Panc1 (cell line): ENCODE results near the gene ITGAV. TPM values are rescaled to one million over a fixed set of nuclear protein-coding genes. Genes with fewer than 3 reads are reported as not detected.

Source experiments
- ATAC-seq: fragments of 200-7000 bp; cut with Tn5 transposase; 2 replicates; pipeline ENCODE4 v1.9.1; 2020; ENCODE audit warnings: mild to moderate bottlenecking, moderate library complexity
- BruUV-seq: library from RNA; stranded (reverse); fragments of 400-500 nt; replicated peaks from 2 replicates; lab custom pipeline; 2021; lab: Mats Ljungman, UMichigan
- CTCF ChIA-PET: fragments of 300-600 bp; sonication (Branson Sonifier 250); formaldehyde crosslinking; loops from one replicate; lab custom pipeline; 2022; ENCODE audit warnings: antibody characterized with exemption; lab: Charles Lee
- POLR2A ChIA-PET: fragments of 300-600 bp; sonication (Branson Sonifier 250); formaldehyde crosslinking; loops from one replicate; lab custom pipeline; 2022; ENCODE audit warnings: antibody characterized with exemption; lab: Charles Lee
- DNase-seq: peaks from one replicate; pipeline ENCODE4 v3.0.0-alpha.2; 2010; ENCODE audit warnings: low read depth, low spot score
- H3K27ac ChIP-seq: 2 replicates; pipeline ENCODE4 v1.5.1; 2011; ENCODE audit warnings: mild to moderate bottlenecking, low read length, inconsistent platforms
- H3K27me3 ChIP-seq: fragments of 200-500 bp; sonication (Bioruptor generic); 2 replicates; pipeline ENCODE4 v1.6.0; 2014; ENCODE audit warnings: low read length, inconsistent platforms; ENCODE audit not compliant: control insufficient read depth, insufficient read depth
- H3K36me3 ChIP-seq: fragments of 200-500 bp; sonication (Bioruptor generic); 2 replicates; pipeline ENCODE4 v1.5.1; 2014; ENCODE audit warnings: inconsistent platforms, mild to moderate bottlenecking, low read length, moderate library complexity; ENCODE audit not compliant: control insufficient read depth, insufficient read depth
- H3K4me1 ChIP-seq: 2 replicates; pipeline ENCODE4 v1.5.1; 2011; ENCODE audit warnings: inconsistent platforms, mild to moderate bottlenecking, low read length, moderate library complexity; ENCODE audit not compliant: control insufficient read depth, insufficient read depth
- H3K4me3 ChIP-seq, 2 experiments: 2 replicates each; pipeline ENCODE4 v1.5.1; 2011 to 2012; ENCODE audit warnings: low read depth in 2 of 2, low read length in 2 of 2, mild to moderate bottlenecking in 2 of 2, inconsistent platforms in 1 of 2, moderate library complexity in 1 of 2
- H3K9me3 ChIP-seq: fragments of 200-500 bp; sonication (Bioruptor generic); 2 replicates; pipeline ENCODE4 v1.5.1; 2014; ENCODE audit warnings: low read depth, mild to moderate bottlenecking, inconsistent platforms, low read length, moderate library complexity; ENCODE audit not compliant: control insufficient read depth, insufficient read depth
- POLR2AphosphoS5 ChIP-seq: IDR thresholded peaks from 2 replicates; pipeline ENCODE4 v1.6.1; 2012; ENCODE audit warnings: mild to moderate bottlenecking, low read depth, low read length, moderate library complexity
- SIN3A ChIP-seq: IDR thresholded peaks from 2 replicates; pipeline ENCODE4 v1.6.1; 2012; ENCODE audit warnings: low read depth, mild to moderate bottlenecking, low read length, moderate library complexity, borderline replicate concordance; ENCODE audit not compliant: insufficient read depth
- TCF7L2 ChIP-seq: IDR thresholded peaks from 2 replicates; pipeline ENCODE4 v1.6.1; 2011; ENCODE audit warnings: mild to moderate bottlenecking, low read depth, low read length, inconsistent platforms
- in situ Hi-C: cut with HindIII; loops from 2 replicates; pipeline ENCODE4 v1.10.0; 2016; ENCODE audit warnings: low sequenced_read_pairs, low pct_unique_long_range_greater_than_20kb
- intact Hi-C: fragments of 100-400 bp; cut with micrococcal nuclease; formaldehyde crosslinking; loops from one replicate; pipeline ENCODE4 v1.10.0; 2022; ENCODE audit not compliant: unreplicated experiment
- total RNA-seq: library from RNA; stranded (reverse); gene quantifications from one replicate; pipeline ENCODE4 v1.2.1, GENCODE V29; 2021; ENCODE audit not compliant: unreplicated experiment
- TF ChIP-seq, protein P1 (sequence below), 2 experiments: IDR thresholded peaks; 2 replicates each; pipeline ENCODE4 v1.6.1; 2011 to 2012; ENCODE audit warnings: low read depth in 2 of 2, control low read depth in 1 of 2, low read length in 1 of 2, mild to moderate bottlenecking in 1 of 2, moderate library complexity in 1 of 2; ENCODE audit not compliant: insufficient read depth in 1 of 2
- TF ChIP-seq, protein P2 (sequence below): fragments of 450-650 bp; IDR thresholded peaks from 2 replicates; pipeline ENCODE4 v1.5.1; 2017; ENCODE audit warnings: mild to moderate bottlenecking

ITGAV gene
- total RNA-seq, 1 experiment from 2014 or later, result 218 TPM

DNA sequence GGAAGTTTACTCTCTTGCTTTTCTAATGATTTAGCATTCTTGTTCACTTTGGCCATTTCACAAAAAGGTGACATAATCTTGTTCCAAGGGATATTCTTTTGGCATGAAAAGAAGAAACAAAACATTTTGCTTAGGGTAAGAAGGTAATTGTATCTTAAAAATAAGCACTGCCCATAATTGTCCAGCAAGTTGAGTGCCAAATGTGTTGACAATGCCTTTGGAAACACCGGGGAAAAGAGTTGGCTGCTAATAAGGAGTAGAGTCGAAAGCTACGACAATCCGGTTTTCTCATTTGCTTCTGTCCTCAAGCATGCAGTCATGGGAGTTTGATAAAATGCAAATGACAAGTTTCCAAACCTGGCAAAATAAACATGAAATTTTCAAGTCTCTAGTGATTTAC lies 27.3 kb downstream of the ITGAV start:
- POLR2A ChIA-PET, result no interaction called here
- Histone ChIP-seq H3K9me3 (no peaks in the 10 kb centered on the region), H3K4me1 (no peaks in the 10 kb centered on the region), H3K27me3 (no peaks in the 10 kb centered on the region), H3K36me3 (peaks cover 6% of the 10 kb centered on the region), H3K27ac (no peak overlapping the region), H3K4me3 (no peak overlapping the region)
- intact Hi-C loops, result no loop called here
- BruUV-seq, result no TSS peak
- TF ChIP-seq, protein P1, sequence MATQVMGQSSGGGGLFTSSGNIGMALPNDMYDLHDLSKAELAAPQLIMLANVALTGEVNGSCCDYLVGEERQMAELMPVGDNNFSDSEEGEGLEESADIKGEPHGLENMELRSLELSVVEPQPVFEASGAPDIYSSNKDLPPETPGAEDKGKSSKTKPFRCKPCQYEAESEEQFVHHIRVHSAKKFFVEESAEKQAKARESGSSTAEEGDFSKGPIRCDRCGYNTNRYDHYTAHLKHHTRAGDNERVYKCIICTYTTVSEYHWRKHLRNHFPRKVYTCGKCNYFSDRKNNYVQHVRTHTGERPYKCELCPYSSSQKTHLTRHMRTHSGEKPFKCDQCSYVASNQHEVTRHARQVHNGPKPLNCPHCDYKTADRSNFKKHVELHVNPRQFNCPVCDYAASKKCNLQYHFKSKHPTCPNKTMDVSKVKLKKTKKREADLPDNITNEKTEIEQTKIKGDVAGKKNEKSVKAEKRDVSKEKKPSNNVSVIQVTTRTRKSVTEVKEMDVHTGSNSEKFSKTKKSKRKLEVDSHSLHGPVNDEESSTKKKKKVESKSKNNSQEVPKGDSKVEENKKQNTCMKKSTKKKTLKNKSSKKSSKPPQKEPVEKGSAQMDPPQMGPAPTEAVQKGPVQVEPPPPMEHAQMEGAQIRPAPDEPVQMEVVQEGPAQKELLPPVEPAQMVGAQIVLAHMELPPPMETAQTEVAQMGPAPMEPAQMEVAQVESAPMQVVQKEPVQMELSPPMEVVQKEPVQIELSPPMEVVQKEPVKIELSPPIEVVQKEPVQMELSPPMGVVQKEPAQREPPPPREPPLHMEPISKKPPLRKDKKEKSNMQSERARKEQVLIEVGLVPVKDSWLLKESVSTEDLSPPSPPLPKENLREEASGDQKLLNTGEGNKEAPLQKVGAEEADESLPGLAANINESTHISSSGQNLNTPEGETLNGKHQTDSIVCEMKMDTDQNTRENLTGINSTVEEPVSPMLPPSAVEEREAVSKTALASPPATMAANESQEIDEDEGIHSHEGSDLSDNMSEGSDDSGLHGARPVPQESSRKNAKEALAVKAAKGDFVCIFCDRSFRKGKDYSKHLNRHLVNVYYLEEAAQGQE (IDR thresholded peaks at IDR 0.05; ENCODE audit: insufficient read depth in 1 of 2, low read depth in 2 of 2, low read length in 1 of 2), result no peak
- TF ChIP-seq POLR2AphosphoS5, result no peak
- no peak for TF ChIP-seq TCF7L2
- TF ChIP-seq, protein P2, sequence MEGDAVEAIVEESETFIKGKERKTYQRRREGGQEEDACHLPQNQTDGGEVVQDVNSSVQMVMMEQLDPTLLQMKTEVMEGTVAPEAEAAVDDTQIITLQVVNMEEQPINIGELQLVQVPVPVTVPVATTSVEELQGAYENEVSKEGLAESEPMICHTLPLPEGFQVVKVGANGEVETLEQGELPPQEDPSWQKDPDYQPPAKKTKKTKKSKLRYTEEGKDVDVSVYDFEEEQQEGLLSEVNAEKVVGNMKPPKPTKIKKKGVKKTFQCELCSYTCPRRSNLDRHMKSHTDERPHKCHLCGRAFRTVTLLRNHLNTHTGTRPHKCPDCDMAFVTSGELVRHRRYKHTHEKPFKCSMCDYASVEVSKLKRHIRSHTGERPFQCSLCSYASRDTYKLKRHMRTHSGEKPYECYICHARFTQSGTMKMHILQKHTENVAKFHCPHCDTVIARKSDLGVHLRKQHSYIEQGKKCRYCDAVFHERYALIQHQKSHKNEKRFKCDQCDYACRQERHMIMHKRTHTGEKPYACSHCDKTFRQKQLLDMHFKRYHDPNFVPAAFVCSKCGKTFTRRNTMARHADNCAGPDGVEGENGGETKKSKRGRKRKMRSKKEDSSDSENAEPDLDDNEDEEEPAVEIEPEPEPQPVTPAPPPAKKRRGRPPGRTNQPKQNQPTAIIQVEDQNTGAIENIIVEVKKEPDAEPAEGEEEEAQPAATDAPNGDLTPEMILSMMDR, result no peak
- TF ChIP-seq SIN3A, result no peak
- in situ Hi-C loops, result no loop called here
- no peak for DNase-seq
- CTCF ChIA-PET, result no interaction called here
- ATAC-seq, result no peak

DNA sequence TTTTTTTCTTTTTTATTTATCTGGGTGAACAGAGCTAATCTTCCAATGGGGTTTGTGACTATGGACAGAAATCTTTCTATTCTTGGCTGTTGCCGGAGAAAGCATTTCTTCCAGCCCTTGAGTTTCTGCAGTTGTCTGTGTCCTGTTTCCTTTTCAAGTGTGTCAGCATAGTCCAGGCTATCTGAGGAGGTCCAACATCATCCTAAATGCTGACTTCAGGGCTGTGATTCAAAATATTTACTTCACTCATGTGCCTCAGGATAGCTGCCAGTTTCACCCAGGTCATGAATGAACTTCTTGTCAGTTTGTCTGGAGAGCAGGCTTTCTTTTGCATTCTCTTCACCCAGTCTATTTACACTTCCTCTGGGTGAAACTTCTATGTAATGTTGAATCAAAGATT lies 27.9 kb downstream of the ITGAV start:
- intact Hi-C loops (no loop called here), in situ Hi-C loops (no loop called here)
- no peak for TF ChIP-seq POLR2AphosphoS5
- TF ChIP-seq SIN3A, result no peak
- TF ChIP-seq, protein P2, result no peak
- no peak for TF ChIP-seq TCF7L2
- TF ChIP-seq, protein P1 (IDR thresholded peaks at IDR 0.05; ENCODE audit: insufficient read depth in 1 of 2, low read depth in 2 of 2, low read length in 1 of 2), result no peak
- DNase-seq, result no peak
- ChIA-PET CTCF (no interaction called here), POLR2A (no interaction called here)
- no TSS peak for BruUV-seq
- no peak for ATAC-seq
- H3K9me3 ChIP-seq, result no peaks in the 10 kb centered on the region
- H3K4me3 ChIP-seq, result no peak overlapping the region
- H3K36me3 ChIP-seq, result peaks cover 4% of the 10 kb centered on the region
- no peaks in the 10 kb centered on the region for H3K4me1 ChIP-seq
- H3K27ac ChIP-seq, result no peak overlapping the region
- H3K27me3 ChIP-seq, result no peaks in the 10 kb centered on the region
